Astrocyte (in vitro differentiated cells and primary cell): Measurements from ENCODE around the gene CLDN1. TPM values are rescaled to one million over a fixed set of nuclear protein-coding genes. Genes with fewer than 3 reads are reported as not detected.

ENCODE experiments used
- DNase-seq: peaks from one replicate; pipeline ENCODE4 v3.0.0-alpha.2; 2010; ENCODE audit warnings: low read depth
- FAIRE-seq: peaks from 2 replicates; lab custom pipeline; 2011; peaks lifted over from hg19 to GRCh38; lab: Jason Lieb, UNC
- H2AFZ ChIP-seq: 2 replicates; pipeline ENCODE4 v1.6.0; 2012; ENCODE audit warnings: low read depth, low read length, inconsistent platforms
- H3K27ac ChIP-seq: 2 replicates; pipeline ENCODE4 v1.5.1; 2011; ENCODE audit warnings: low read depth, low read length, inconsistent platforms
- H3K27me3 ChIP-seq: 2 replicates; pipeline ENCODE4 v1.6.0; 2011; ENCODE audit warnings: low read length, inconsistent platforms; ENCODE audit not compliant: insufficient read depth
- H3K36me3 ChIP-seq: 2 replicates; pipeline ENCODE4 v1.5.1; 2011; ENCODE audit warnings: low read length, inconsistent platforms; ENCODE audit not compliant: insufficient read depth
- H3K4me1 ChIP-seq: 2 replicates; pipeline ENCODE4 v1.5.1; 2011; ENCODE audit warnings: low read length, inconsistent platforms; ENCODE audit not compliant: insufficient read depth
- H3K4me2 ChIP-seq: 2 replicates; pipeline ENCODE4 v1.6.0; 2012; ENCODE audit warnings: low read length, inconsistent platforms
- H3K4me3 ChIP-seq: 2 replicates; pipeline ENCODE4 v1.5.1; 2011; ENCODE audit warnings: low read depth, mild to moderate bottlenecking, low read length, inconsistent platforms; ENCODE audit not compliant: insufficient read depth
- H3K79me2 ChIP-seq: 2 replicates; pipeline ENCODE4 v1.6.0; 2012; ENCODE audit warnings: mild to moderate bottlenecking, low read length, inconsistent platforms; ENCODE audit not compliant: insufficient read depth
- H3K9ac ChIP-seq: 2 replicates; pipeline ENCODE4 v1.6.0; 2012; ENCODE audit warnings: mild to moderate bottlenecking, low read length, inconsistent platforms
- H3K9me3 ChIP-seq: 2 replicates; pipeline ENCODE4 v1.5.1; 2012; ENCODE audit warnings: low read depth, mild to moderate bottlenecking, low read length, inconsistent platforms; ENCODE audit not compliant: insufficient read depth
- H4K20me1 ChIP-seq: 2 replicates; pipeline ENCODE4 v1.6.0; 2012; ENCODE audit warnings: low read length, inconsistent platforms; ENCODE audit not compliant: insufficient read depth
- H3K27ac Mint-ChIP-seq: one replicate; pipeline ENCODE4 v1.8.0; 2021; ENCODE audit warnings: mild to moderate bottlenecking, mixed read lengths; ENCODE audit not compliant: unreplicated experiment
- H3K27me3 Mint-ChIP-seq: one replicate; pipeline ENCODE4 v1.8.0; 2021; ENCODE audit warnings: low read depth, mixed read lengths; ENCODE audit not compliant: unreplicated experiment
- H3K36me3 Mint-ChIP-seq: one replicate; pipeline ENCODE4 v1.8.0; 2021; ENCODE audit warnings: low read depth, mixed read lengths; ENCODE audit not compliant: unreplicated experiment
- H3K4me1 Mint-ChIP-seq: one replicate; pipeline ENCODE4 v1.8.0; 2021; ENCODE audit warnings: low read depth, mixed read lengths; ENCODE audit not compliant: unreplicated experiment
- H3K4me3 Mint-ChIP-seq: one replicate; pipeline ENCODE4 v1.8.0; 2021; ENCODE audit warnings: mild to moderate bottlenecking, moderate library complexity, mixed read lengths; ENCODE audit not compliant: unreplicated experiment
- H3K9me3 Mint-ChIP-seq: one replicate; pipeline ENCODE4 v1.8.0; 2021; ENCODE audit warnings: mild to moderate bottlenecking, mixed read lengths; ENCODE audit not compliant: unreplicated experiment
- EZH2 ChIP-seq: IDR thresholded peaks from 2 replicates; pipeline ENCODE4 v1.6.1; 2012; ENCODE audit warnings: mild to moderate bottlenecking, low read length, inconsistent platforms; ENCODE audit not compliant: insufficient read depth
- total RNA-seq: library from RNA; stranded (reverse); gene quantifications from 2 replicates; pipeline ENCODE4 v1.2.1, GENCODE V29; 2021
- TF ChIP-seq, protein P1 (sequence below): IDR thresholded peaks from 2 replicates; pipeline ENCODE4 v1.5.1; 2011; ENCODE audit warnings: low read depth, mild to moderate bottlenecking, inconsistent platforms, low read length, moderate library complexity; ENCODE audit not compliant: insufficient read depth

Gene CLDN1
- total RNA-seq, 1 donor from 2014 or later = 35.6 TPM

DNA sequence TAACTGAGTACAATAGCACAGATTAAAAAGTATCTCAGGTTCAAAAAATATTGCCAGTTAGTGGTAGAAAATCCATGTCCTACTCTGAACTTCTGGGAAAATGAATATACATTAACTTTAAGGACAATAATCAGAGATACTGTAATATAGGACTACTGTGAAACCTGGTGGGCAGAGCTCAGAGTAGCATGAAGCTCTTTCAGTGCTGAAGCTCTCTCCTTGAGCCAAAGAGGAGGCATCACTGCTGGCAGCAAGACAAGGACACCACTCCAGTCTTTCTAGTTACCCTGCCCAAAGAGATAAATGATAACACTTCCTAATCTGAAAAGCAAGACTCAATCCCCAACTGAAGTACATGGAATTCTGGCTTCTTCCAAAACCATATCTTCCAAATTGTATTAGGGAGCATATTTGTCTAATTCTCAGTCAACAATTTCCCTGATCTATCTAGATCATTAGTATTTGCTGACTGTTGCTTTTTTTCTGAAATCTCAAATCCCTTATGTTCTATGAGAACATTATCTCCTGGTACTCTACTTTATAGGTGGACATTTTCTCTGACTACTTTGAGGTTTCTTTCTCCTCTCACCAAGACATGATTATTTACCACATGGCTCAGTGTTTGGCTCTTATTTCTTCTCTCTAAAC is 55.9 kb downstream of the CLDN1 start:
- Histone ChIP-seq H3K4me3 (no peak overlapping the region), H3K9ac (no peak overlapping the region), H3K4me1 (peaks cover 3% of the 10 kb centered on the region), H3K27ac (no peak overlapping the region), H3K79me2 (no peaks in the 10 kb centered on the region), H4K20me1 (no peaks in the 10 kb centered on the region), H2AFZ (no peak overlapping the region), H3K9me3 (no peaks in the 10 kb centered on the region), H3K36me3 (no peaks in the 10 kb centered on the region), H3K4me2 (peak overlapping the region; percentile 5), H3K27me3 (no peaks in the 10 kb centered on the region)
- no peak overlapping the region for H3K27ac Mint-ChIP-seq
- FAIRE-seq (no peak), DNase-seq (no peak)
- no peak overlapping the region for H3K4me3 Mint-ChIP-seq
- H3K36me3 Mint-ChIP-seq = no peaks in the 10 kb centered on the region
- H3K27me3 Mint-ChIP-seq = no peaks in the 10 kb centered on the region
- H3K4me1 Mint-ChIP-seq = peaks cover 25% of the 10 kb centered on the region
- TF ChIP-seq, protein P1, sequence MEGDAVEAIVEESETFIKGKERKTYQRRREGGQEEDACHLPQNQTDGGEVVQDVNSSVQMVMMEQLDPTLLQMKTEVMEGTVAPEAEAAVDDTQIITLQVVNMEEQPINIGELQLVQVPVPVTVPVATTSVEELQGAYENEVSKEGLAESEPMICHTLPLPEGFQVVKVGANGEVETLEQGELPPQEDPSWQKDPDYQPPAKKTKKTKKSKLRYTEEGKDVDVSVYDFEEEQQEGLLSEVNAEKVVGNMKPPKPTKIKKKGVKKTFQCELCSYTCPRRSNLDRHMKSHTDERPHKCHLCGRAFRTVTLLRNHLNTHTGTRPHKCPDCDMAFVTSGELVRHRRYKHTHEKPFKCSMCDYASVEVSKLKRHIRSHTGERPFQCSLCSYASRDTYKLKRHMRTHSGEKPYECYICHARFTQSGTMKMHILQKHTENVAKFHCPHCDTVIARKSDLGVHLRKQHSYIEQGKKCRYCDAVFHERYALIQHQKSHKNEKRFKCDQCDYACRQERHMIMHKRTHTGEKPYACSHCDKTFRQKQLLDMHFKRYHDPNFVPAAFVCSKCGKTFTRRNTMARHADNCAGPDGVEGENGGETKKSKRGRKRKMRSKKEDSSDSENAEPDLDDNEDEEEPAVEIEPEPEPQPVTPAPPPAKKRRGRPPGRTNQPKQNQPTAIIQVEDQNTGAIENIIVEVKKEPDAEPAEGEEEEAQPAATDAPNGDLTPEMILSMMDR = no peak
- TF ChIP-seq EZH2 = no peak
- peaks cover 2% of the 10 kb centered on the region for H3K9me3 Mint-ChIP-seq

DNA sequence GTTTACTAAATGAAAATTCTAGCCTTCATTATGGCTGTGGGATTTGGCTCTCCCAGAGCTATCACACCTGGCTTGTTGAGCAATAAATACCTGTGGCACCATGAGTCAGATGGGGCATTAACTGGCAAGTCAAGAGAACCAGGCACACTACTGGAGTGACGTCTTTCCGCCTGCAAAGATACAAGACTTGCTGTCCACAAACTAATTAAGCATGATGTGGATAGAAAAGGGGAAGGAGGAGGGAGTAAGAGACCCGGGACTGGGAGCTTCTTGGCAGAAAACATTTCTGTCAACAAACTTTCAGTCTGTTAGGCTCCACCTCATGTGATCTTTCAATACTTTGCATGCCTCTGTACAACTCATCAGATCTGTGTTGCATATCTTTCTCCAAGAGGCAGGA is 56.5 kb downstream of the CLDN1 start:
- no peaks in the 10 kb centered on the region for H3K36me3 Mint-ChIP-seq
- H3K27ac Mint-ChIP-seq = no peak overlapping the region
- H3K4me2 ChIP-seq = peak overlapping the region; percentile 5
- H3K9me3 Mint-ChIP-seq = no peaks in the 10 kb centered on the region
- no peak overlapping the region for H3K4me3 Mint-ChIP-seq
- H3K9ac ChIP-seq = no peak overlapping the region
- peaks cover 30% of the 10 kb centered on the region for H3K4me1 Mint-ChIP-seq
- H3K27me3 ChIP-seq = no peaks in the 10 kb centered on the region
- FAIRE-seq (no peak), DNase-seq (peak; percentile 84)
- TF ChIP-seq, protein P1 = no peak
- no peak for TF ChIP-seq EZH2
- H4K20me1 ChIP-seq = no peaks in the 10 kb centered on the region
- H3K9me3 ChIP-seq = no peaks in the 10 kb centered on the region
- peaks cover 3% of the 10 kb centered on the region for H3K4me1 ChIP-seq
- H2AFZ ChIP-seq = no peak overlapping the region
- no peaks in the 10 kb centered on the region for H3K27me3 Mint-ChIP-seq
- H3K36me3 ChIP-seq = no peaks in the 10 kb centered on the region
- H3K4me3 ChIP-seq = no peak overlapping the region
- no peak overlapping the region for H3K27ac ChIP-seq
- H3K79me2 ChIP-seq = no peaks in the 10 kb centered on the region

DNA sequence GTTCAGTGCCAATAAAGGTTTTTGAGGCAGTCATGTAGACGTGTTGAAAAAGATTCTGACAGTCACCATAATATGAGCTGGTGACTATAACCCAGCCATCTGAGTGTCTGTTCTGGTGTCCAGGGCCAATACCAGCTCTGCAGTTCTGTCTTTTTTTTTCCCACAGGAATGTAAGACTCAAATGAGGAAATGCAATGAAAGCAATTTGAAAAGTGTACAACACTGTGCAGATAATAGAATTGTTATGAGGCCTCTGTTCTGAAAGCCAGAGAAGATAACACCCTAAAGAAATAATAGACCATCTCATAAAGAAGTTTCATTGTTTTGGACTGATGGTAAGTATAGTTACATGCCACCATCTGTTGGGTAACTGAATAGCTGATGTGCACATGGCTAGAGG is 57.1 kb downstream of the CLDN1 start:
- Histone ChIP-seq H3K9me3 (no peaks in the 10 kb centered on the region), H4K20me1 (no peaks in the 10 kb centered on the region), H3K27ac (no peak overlapping the region), H3K4me2 (no peak overlapping the region), H3K36me3 (no peaks in the 10 kb centered on the region), H3K4me3 (no peak overlapping the region), H3K27me3 (no peaks in the 10 kb centered on the region), H3K79me2 (no peaks in the 10 kb centered on the region), H2AFZ (no peak overlapping the region), H3K4me1 (peaks cover 3% of the 10 kb centered on the region), H3K9ac (no peak overlapping the region)
- DNase-seq = no peak
- Mint-ChIP-seq H3K36me3 (no peaks in the 10 kb centered on the region), H3K27me3 (no peaks in the 10 kb centered on the region), H3K4me1 (peaks cover 33% of the 10 kb centered on the region), H3K27ac (peak overlapping the region; percentile 85), H3K4me3 (no peak overlapping the region), H3K9me3 (peaks cover 3% of the 10 kb centered on the region)
- FAIRE-seq = no peak
- no peak for TF ChIP-seq EZH2
